Naive B cell (primary cell): Measurements from ENCODE around the gene MPZL3. TPM values are rescaled to one million over a fixed set of nuclear protein-coding genes. Genes with fewer than 3 reads are reported as not detected.

ENCODE experiments used
- polyA plus RNA-seq, 6 donors: library from polyadenylated mRNA; unstranded; fragments of 300-500 nt; fragmentation: Illumina TruSeq; gene quantifications; one replicate each; pipeline ENCODE4 v1.2.3, GENCODE V29; 2021; ENCODE audit warnings: low read depth in 6 of 6

Gene MPZL3
- polyA plus RNA-seq, 6 donors from 2014 or later, result 0.89 to 3.2 (median 1.5) TPM

Other genes with a start within 250 kb of the MPZL3 start
- gene TMPRSS4, start 175.3 kb downstream of the MPZL3 start, polyA plus RNA-seq, result not detected
- gene SMIM35, start 165.4 kb downstream of the MPZL3 start, polyA plus RNA-seq, result 1 to 10 TPM in 3 of 6 donors, under 1 TPM in 3; 0.77 to 3.4 (median 1.1) TPM
- gene SCN4B, start 99.5 kb downstream of the MPZL3 start, polyA plus RNA-seq, result not detected
- gene SCN2B, start 75.7 kb downstream of the MPZL3 start, polyA plus RNA-seq, result not detected
- gene JAML, start 27.4 kb downstream of the MPZL3 start, polyA plus RNA-seq, result 1 to 10 TPM in 5 of 6 donors, under 1 TPM in 1; 0.64 to 8.1 (median 3.3) TPM
- gene MPZL2, start 11.9 kb upstream of the MPZL3 start, polyA plus RNA-seq, result not detected
- 1 to 10 TPM in 4 of 6 donors, under 1 TPM in 2; 0.73 to 2.9 (median 1.7) TPM for gene CD3E, start 52.4 kb upstream of the MPZL3 start, polyA plus RNA-seq
- gene CD3D, start 90.3 kb upstream of the MPZL3 start, polyA plus RNA-seq, result 1 to 10 TPM in 5 of 6 donors, under 1 TPM in 1; 0.39 to 3.9 (median 3.0) TPM
- 1 to 10 TPM in 2 of 6 donors, under 1 TPM in 4; 0.09 to 2.3 (median 0.72) TPM for gene CD3G, start 92.0 kb upstream of the MPZL3 start, polyA plus RNA-seq
- 10 to 100 TPM; 19.2 to 28.3 (median 23.5) TPM for gene UBE4A, start 107.2 kb upstream of the MPZL3 start, polyA plus RNA-seq
- 100 to 1,000 TPM; 418 to 680 (median 501) TPM for gene ATP5MG, start 149.2 kb upstream of the MPZL3 start, polyA plus RNA-seq
- 10 to 100 TPM in 5 of 6 donors, 1 to 10 TPM in 1; 5.2 to 42.2 (median 17.1) TPM for gene KMT2A, start 184.1 kb upstream of the MPZL3 start, polyA plus RNA-seq